Activated B cell treated with CpG ODN at 0.5 μM for 24 hours (primary cell): ENCODE data around the gene CMTM2. TPM values are rescaled to one million over a fixed set of nuclear protein-coding genes. Genes with fewer than 3 reads are reported as not detected.

ENCODE experiments used
- ATAC-seq: fragments of 200-7000 bp; cut with Tn5 transposase; one replicate; pipeline ENCODE4 v1.10.0; 2021; ENCODE audit warnings: low read depth, mild to moderate bottlenecking, moderate library complexity
- CTCF ChIA-PET: fragments of 350-600 bp; sonication (Branson Sonifier 250); formaldehyde crosslinking; loops from one replicate; lab custom pipeline; 2021; ENCODE audit warnings: antibody characterized with exemption; lab: Charles Lee
- POLR2A ChIA-PET: fragments of 350-600 bp; sonication (Branson Sonifier 250); formaldehyde crosslinking; loops from one replicate; lab custom pipeline; 2021; ENCODE audit warnings: antibody characterized with exemption; lab: Charles Lee
- DNase-seq: peaks from one replicate; pipeline ENCODE4 v3.0.0; 2022
- H3K27ac Mint-ChIP-seq: one replicate; pipeline ENCODE4 v1.8.0; 2020; ENCODE audit warnings: mixed read lengths
- H3K27me3 Mint-ChIP-seq: one replicate; pipeline ENCODE4 v1.8.0; 2021; ENCODE audit warnings: mixed read lengths
- H3K36me3 Mint-ChIP-seq: one replicate; pipeline ENCODE4 v1.8.0; 2021; ENCODE audit warnings: low read depth, mixed read lengths
- H3K4me1 Mint-ChIP-seq: one replicate; pipeline ENCODE4 v1.8.0; 2021; ENCODE audit warnings: mixed read lengths
- H3K4me3 Mint-ChIP-seq: one replicate; pipeline ENCODE4 v1.8.0; 2020; ENCODE audit warnings: mild to moderate bottlenecking, mixed read lengths
- H3K9me3 Mint-ChIP-seq: one replicate; pipeline ENCODE4 v1.8.0; 2020; ENCODE audit warnings: mixed read lengths
- intact Hi-C: fragments of 100-400 bp; cut with micrococcal nuclease; formaldehyde crosslinking; loops from one replicate; pipeline ENCODE4 v1.15.1; 2024
- total RNA-seq: library from RNA; stranded (reverse); gene quantifications from 2 replicates; pipeline ENCODE4 v1.2.3, GENCODE V29; 2022
- TF ChIP-seq, protein P1 (sequence below): fragments of 200-600 bp; IDR thresholded peaks from one replicate; pipeline ENCODE4 v1.8.0; 2022; ENCODE audit warnings: antibody characterized with exemption, mild to moderate bottlenecking

CMTM2 gene
- total RNA-seq, 1 donor from 2014 or later: not detected

- H3K27ac Mint-ChIP-seq: no peak overlapping the region
- H3K36me3 Mint-ChIP-seq: no peaks in the 10 kb centered on the region
- ATAC-seq (no peak), DNase-seq (no peak)
- H3K9me3 Mint-ChIP-seq: no peaks in the 10 kb centered on the region
- intact Hi-C loops: no loop called here
- CTCF ChIA-PET: no interaction called here
- TF ChIP-seq, protein P1, sequence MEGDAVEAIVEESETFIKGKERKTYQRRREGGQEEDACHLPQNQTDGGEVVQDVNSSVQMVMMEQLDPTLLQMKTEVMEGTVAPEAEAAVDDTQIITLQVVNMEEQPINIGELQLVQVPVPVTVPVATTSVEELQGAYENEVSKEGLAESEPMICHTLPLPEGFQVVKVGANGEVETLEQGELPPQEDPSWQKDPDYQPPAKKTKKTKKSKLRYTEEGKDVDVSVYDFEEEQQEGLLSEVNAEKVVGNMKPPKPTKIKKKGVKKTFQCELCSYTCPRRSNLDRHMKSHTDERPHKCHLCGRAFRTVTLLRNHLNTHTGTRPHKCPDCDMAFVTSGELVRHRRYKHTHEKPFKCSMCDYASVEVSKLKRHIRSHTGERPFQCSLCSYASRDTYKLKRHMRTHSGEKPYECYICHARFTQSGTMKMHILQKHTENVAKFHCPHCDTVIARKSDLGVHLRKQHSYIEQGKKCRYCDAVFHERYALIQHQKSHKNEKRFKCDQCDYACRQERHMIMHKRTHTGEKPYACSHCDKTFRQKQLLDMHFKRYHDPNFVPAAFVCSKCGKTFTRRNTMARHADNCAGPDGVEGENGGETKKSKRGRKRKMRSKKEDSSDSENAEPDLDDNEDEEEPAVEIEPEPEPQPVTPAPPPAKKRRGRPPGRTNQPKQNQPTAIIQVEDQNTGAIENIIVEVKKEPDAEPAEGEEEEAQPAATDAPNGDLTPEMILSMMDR: no peak
- POLR2A ChIA-PET: no interaction called here
- H3K27me3 Mint-ChIP-seq: peaks cover 39% of the 10 kb centered on the region
- peaks cover 11% of the 10 kb centered on the region for H3K4me1 Mint-ChIP-seq
- no peak overlapping the region for H3K4me3 Mint-ChIP-seq
Observed at GRCh38 chr16:66576296-66576695, 3.0 kb upstream of the CMTM2 start.

DNA sequence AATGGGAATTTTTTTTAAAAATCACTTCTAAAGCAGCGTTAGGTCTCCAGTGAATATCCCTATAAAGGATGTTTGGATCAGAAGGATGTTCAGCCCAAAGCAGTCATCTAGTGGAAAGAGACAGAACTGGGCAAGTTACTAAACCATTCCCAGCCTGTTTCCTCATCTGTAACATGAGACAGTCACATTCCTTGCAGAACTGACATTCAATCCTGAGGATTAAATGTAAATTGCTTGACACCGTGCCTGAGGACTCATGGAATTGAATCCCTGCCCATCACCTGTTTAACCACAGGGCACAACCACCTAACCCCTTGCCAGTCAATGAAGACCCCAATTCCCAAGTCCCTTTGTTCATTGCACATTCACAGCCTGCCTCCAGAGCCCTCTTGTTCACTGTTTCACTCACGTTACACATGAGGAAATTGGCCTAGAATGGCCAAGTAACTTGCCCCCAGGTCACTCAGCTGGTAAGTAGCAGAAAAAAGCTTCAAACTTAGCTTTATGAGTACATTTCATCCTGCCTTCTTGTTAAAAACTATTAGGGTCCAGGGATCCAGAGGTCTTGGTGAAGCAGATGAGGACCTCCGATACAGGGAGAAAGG, 1.4 kb downstream of the CMTM2 start:
- Mint-ChIP-seq H3K27me3 (peaks cover 50% of the 10 kb centered on the region), H3K4me1 (peaks cover 17% of the 10 kb centered on the region), H3K36me3 (no peaks in the 10 kb centered on the region), H3K27ac (no peak overlapping the region), H3K4me3 (no peak overlapping the region), H3K9me3 (no peaks in the 10 kb centered on the region)
- POLR2A ChIA-PET: interaction anchor here (0.7 kb wide), 1 partner anchor 29 kb away, joined by 3 read pairs; no protein-coding TSS in a partner anchor
- intact Hi-C loops: no loop called here
- CTCF ChIA-PET: interaction anchor here (2.2 kb wide), 1 partner anchor 28 kb away, joined by 7 read pairs; no protein-coding TSS in a partner anchor
- TF ChIP-seq, protein P1: no peak
- DNase-seq (no peak), ATAC-seq (no peak)

- intact Hi-C loops: no loop called here
- DNase-seq (no peak), ATAC-seq (no peak)
- TF ChIP-seq, protein P1: no peak
- H3K27me3 Mint-ChIP-seq: peaks cover 55% of the 10 kb centered on the region
- H3K36me3 Mint-ChIP-seq: no peaks in the 10 kb centered on the region
- H3K4me1 Mint-ChIP-seq: peaks cover 20% of the 10 kb centered on the region
- H3K27ac Mint-ChIP-seq: no peak overlapping the region
- no peak overlapping the region for H3K4me3 Mint-ChIP-seq
- ChIA-PET POLR2A (interaction anchor here (0.7 kb wide), 1 partner anchor 30 kb away, joined by 3 read pairs; no protein-coding TSS in a partner anchor), CTCF (no interaction called here)
- no peaks in the 10 kb centered on the region for H3K9me3 Mint-ChIP-seq
Observed at GRCh38 chr16:66581246-66581952, 2.1 kb downstream of the CMTM2 start.

DNA sequence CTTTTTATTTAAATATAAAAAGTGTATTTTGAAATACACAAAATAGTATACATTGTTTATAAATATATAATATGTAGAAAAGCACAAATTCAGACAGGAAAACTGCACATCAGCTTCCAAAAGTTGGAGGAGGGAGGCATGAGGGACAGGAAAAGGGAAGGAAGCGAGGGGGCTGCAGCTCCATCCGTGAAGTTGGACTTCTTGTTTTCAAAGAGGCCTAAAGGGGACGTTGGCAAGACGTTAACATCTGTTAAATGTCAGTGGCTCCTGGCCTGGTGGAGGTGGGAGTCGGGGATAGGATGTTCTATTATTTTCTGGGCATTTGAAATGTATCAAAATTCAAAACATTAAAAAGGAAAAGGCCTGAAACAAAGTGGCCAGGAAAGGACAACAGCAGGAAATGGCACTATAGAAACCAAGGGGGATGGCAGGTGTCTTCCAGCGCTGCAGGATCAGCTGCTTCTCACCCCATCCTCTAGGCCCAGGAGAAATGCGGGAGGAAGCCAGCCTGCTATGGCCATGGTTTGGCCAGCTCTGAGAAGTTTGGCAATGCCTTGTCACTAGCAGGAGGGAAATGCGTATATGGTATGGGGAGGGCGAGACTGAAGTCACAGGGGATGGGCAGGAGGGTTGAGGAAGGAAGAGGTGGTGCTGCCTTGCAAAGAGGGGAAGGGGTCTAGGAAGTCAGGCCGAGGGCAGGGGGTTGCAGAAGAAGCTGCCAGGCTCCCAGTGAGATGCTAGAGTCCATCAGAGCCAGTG, 6.4 kb downstream of the CMTM2 start:
- Mint-ChIP-seq H3K9me3 (no peaks in the 10 kb centered on the region), H3K36me3 (no peaks in the 10 kb centered on the region), H3K27ac (no peak overlapping the region), H3K27me3 (peaks cover 26% of the 10 kb centered on the region), H3K4me3 (no peak overlapping the region), H3K4me1 (peaks cover 31% of the 10 kb centered on the region)
- intact Hi-C loops: no loop called here
- TF ChIP-seq, protein P1: no peak
- CTCF ChIA-PET: no interaction called here
- DNase-seq: no peak
- POLR2A ChIA-PET: interaction anchor here (0.7 kb wide), 1 partner anchor 16 kb away, joined by 11 read pairs; no protein-coding TSS in a partner anchor
- ATAC-seq: no peak
